Caco-2 (cell line): ENCODE data around the gene PIP4K2C. TPM values are rescaled to one million over a fixed set of nuclear protein-coding genes. Genes with fewer than 3 reads are reported as not detected.

Experiments
- BruUV-seq: library from RNA; stranded (reverse); fragments of 400-500 nt; replicated peaks from 2 replicates; lab custom pipeline; 2021; lab: Mats Ljungman, UMichigan
- CTCF ChIA-PET: fragments of 300-600 bp; sonication (Branson Sonifier 250); formaldehyde crosslinking; loops from one replicate; lab custom pipeline; 2022; ENCODE audit warnings: antibody characterized with exemption; lab: Charles Lee
- POLR2A ChIA-PET: fragments of 300-600 bp; sonication (Branson Sonifier 250); formaldehyde crosslinking; loops from one replicate; lab custom pipeline; 2022; ENCODE audit warnings: antibody characterized with exemption; lab: Charles Lee
- DNase-seq, 2 experiments: peaks; one replicate each; pipeline versions ENCODE4 v3.0.0 to v3.0.0-alpha.2; 2020 to 2022
- H3K27me3 ChIP-seq: replicated peaks from 2 replicates; pipeline ENCODE4 v1.6.0; 2011; ENCODE audit warnings: low read length; ENCODE audit not compliant: control insufficient read depth, insufficient read depth
- H3K36me3 ChIP-seq: 2 replicates; pipeline ENCODE4 v1.5.1; 2011; ENCODE audit warnings: low read length; ENCODE audit not compliant: control insufficient read depth, insufficient read depth
- H3K4me1 ChIP-seq: fragments of 250-450 bp; sonication (Bioruptor Pico); 2 replicates; pipeline ENCODE4 v1.5.1; 2020; ENCODE audit warnings: mild to moderate bottlenecking
- H3K4me3 ChIP-seq: 2 replicates; pipeline ENCODE4 v1.5.1; 2011; ENCODE audit warnings: low read depth, mild to moderate bottlenecking, control low read depth, low read length
- H3K9me3 ChIP-seq: fragments of 250-450 bp; sonication (Bioruptor Pico); 2 replicates; pipeline ENCODE4 v1.5.1; 2020; ENCODE audit warnings: mild to moderate bottlenecking, moderate library complexity
- H3K27ac Mint-ChIP-seq: one replicate; pipeline ENCODE4 v1.8.0; 2022; ENCODE audit warnings: mixed read lengths; ENCODE audit not compliant: unreplicated experiment
- H3K27me3 Mint-ChIP-seq: one replicate; pipeline ENCODE4 v1.8.0; 2022; ENCODE audit warnings: mixed read lengths; ENCODE audit not compliant: insufficient read depth, unreplicated experiment
- H3K36me3 Mint-ChIP-seq: one replicate; pipeline ENCODE4 v1.8.0; 2022; ENCODE audit warnings: mild to moderate bottlenecking, mixed read lengths; ENCODE audit not compliant: insufficient read depth, unreplicated experiment
- H3K4me1 Mint-ChIP-seq: one replicate; pipeline ENCODE4 v1.8.0; 2022; ENCODE audit warnings: low read depth, mixed read lengths; ENCODE audit not compliant: unreplicated experiment
- H3K4me3 Mint-ChIP-seq: one replicate; pipeline ENCODE4 v1.8.0; 2022; ENCODE audit warnings: mild to moderate bottlenecking, moderate library complexity, mixed read lengths; ENCODE audit not compliant: unreplicated experiment
- H3K9me3 Mint-ChIP-seq: one replicate; pipeline ENCODE4 v1.8.0; 2022; ENCODE audit warnings: mixed read lengths; ENCODE audit not compliant: unreplicated experiment
- intact Hi-C: fragments of 100-400 bp; cut with micrococcal nuclease; formaldehyde crosslinking; loops from one replicate; pipeline ENCODE4 v1.10.0; 2022; ENCODE audit not compliant: unreplicated experiment
- total RNA-seq: library from RNA; stranded (reverse); gene quantifications from 2 replicates; pipeline ENCODE4 v1.2.3, GENCODE V29; 2022
- TF ChIP-seq, protein P1 (sequence below), 2 experiments: fragments of 200-600 bp in 1 of 2; IDR thresholded peaks; 1 replicate in 1 of 2; 2 replicates in 1 of 2; pipeline versions ENCODE4 v1.5.1 to v1.8.0; 2011 to 2022; ENCODE audit warnings: antibody characterized with exemption in 1 of 2, control low read depth in 1 of 2, inconsistent platforms in 1 of 2, low read depth in 1 of 2, low read length in 1 of 2, mild to moderate bottlenecking in 1 of 2, moderate library complexity in 1 of 2; ENCODE audit not compliant: insufficient read depth in 1 of 2, severe bottlenecking in 1 of 2, unreplicated experiment in 1 of 2

Gene PIP4K2C
- total RNA-seq, 1 experiment from 2014 or later, result 48.0 TPM

DNA sequence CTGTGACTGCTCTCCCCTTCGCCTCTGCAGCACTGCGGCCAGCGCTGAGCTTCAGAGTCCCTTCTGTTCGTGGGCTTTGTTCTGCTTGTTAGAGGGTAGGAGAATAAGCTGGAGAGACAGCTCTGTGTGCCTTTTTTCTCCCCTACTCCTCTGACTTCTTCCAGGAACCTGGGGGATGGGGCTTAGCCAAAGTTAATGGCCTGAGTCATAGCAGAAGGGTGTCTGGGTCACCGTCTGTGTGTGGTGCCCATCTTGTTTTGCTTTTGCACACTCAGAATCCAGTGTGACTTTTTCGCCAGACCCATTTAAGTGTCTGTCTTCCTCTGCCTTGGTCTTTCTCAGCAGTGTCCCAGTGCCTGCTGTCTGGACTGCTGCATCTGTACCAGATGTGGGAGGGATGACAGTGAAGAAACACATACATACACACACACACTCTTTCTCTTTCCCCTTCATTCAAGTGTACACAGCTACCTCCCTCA lies 38.1 kb upstream of the PIP4K2C start:
- Histone ChIP-seq H3K9me3 (no peaks in the 10 kb centered on the region), H3K4me1 (no peaks in the 10 kb centered on the region), H3K36me3 (no peaks in the 10 kb centered on the region), H3K27me3 (peaks cover 3% of the 10 kb centered on the region), H3K4me3 (no peak overlapping the region)
- Mint-ChIP-seq H3K4me3 (no peak overlapping the region), H3K27ac (no peak overlapping the region), H3K9me3 (no peaks in the 10 kb centered on the region), H3K27me3 (peaks cover 27% of the 10 kb centered on the region), H3K4me1 (no peaks in the 10 kb centered on the region), H3K36me3 (peaks cover 6% of the 10 kb centered on the region)
- CTCF ChIA-PET, result no interaction called here
- POLR2A ChIA-PET, result no interaction called here
- intact Hi-C loops, result no loop called here
- TF ChIP-seq, protein P1, sequence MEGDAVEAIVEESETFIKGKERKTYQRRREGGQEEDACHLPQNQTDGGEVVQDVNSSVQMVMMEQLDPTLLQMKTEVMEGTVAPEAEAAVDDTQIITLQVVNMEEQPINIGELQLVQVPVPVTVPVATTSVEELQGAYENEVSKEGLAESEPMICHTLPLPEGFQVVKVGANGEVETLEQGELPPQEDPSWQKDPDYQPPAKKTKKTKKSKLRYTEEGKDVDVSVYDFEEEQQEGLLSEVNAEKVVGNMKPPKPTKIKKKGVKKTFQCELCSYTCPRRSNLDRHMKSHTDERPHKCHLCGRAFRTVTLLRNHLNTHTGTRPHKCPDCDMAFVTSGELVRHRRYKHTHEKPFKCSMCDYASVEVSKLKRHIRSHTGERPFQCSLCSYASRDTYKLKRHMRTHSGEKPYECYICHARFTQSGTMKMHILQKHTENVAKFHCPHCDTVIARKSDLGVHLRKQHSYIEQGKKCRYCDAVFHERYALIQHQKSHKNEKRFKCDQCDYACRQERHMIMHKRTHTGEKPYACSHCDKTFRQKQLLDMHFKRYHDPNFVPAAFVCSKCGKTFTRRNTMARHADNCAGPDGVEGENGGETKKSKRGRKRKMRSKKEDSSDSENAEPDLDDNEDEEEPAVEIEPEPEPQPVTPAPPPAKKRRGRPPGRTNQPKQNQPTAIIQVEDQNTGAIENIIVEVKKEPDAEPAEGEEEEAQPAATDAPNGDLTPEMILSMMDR (IDR thresholded peaks at IDR 0.05; ENCODE audit: insufficient read depth in 1 of 2, low read depth in 1 of 2, low read length in 1 of 2, severe bottlenecking in 1 of 2, unreplicated experiment in 1 of 2), result no peak
- BruUV-seq, result no TSS peak
- no peak for DNase-seq

DNA sequence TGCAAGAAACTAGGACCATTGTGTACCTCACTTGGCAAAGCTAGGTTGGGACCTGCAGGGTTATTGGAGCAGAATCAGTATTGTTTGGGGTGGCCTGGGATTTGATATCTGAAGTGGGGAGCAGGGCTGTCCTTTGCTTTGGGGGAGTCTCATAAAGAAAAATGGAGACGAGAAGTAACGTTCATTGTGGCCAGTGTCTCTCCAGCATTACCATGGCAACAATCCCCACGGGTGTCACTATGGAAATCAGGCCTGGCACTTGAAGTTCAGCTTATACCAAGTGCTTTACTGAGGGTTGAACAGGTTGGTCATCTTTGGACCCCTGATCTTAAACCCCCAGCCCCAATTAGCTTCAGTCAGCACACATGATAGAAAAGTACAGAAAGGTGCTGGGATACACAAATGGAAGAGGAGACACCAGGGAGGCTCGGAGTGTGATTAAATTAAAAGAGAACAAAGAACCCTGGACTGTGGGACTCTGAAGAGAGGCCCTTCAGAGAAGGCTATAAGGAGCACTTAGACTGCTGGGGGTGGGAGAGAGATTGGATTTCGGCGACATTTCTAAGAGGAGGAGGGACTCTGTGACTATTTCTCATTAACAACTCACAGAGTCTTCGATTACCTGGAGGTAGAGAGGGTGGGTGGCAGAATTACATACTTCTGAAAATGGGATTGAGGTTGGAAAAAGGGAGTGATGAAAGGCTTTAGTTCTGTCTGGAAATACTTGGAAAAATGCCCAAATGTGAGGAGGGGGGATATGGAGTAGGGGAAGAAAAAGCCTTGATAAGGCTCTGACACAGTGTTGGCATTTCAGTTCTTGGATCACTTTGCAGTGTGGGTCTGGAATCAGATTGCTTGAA lies 37.4 kb upstream of the PIP4K2C start:
- H3K9me3 ChIP-seq, result no peaks in the 10 kb centered on the region
- no peaks in the 10 kb centered on the region for H3K9me3 Mint-ChIP-seq
- TF ChIP-seq, protein P1 (IDR thresholded peaks at IDR 0.05; ENCODE audit: insufficient read depth in 1 of 2, low read depth in 1 of 2, low read length in 1 of 2, severe bottlenecking in 1 of 2, unreplicated experiment in 1 of 2), result no peak
- BruUV-seq, result no TSS peak
- no peak overlapping the region for H3K27ac Mint-ChIP-seq
- ChIA-PET POLR2A (no interaction called here), CTCF (no interaction called here)
- H3K4me1 Mint-ChIP-seq, result no peaks in the 10 kb centered on the region
- H3K4me1 ChIP-seq, result no peaks in the 10 kb centered on the region
- no peaks in the 10 kb centered on the region for H3K36me3 ChIP-seq
- H3K27me3 Mint-ChIP-seq, result peaks cover 26% of the 10 kb centered on the region
- no peak overlapping the region for H3K4me3 Mint-ChIP-seq
- peaks cover 1% of the 10 kb centered on the region; the same call in 1 of the 2 replicates for H3K27me3 ChIP-seq
- intact Hi-C loops, result no loop called here
- no peak overlapping the region for H3K4me3 ChIP-seq
- no peak for DNase-seq
- H3K36me3 Mint-ChIP-seq, result peaks cover 5% of the 10 kb centered on the region

DNA sequence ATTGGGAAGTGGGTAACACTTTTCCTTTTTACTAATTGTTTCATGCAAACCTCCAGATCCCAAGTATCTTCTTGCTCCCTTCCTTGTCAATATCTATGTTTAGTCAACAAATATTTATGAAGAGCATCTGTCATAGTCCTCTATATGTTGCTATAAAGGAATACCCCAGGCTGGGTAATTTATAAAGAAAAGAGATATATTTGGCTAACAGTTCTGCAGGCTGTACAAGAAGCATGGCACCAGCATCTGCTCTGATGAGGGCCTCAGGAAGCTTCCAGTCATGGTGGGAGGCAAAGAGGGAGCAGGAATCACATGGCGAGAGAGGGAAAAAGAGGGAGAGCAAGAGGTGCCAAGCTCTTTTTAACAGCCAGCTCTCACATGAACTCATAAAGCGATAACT lies 36.5 kb upstream of the PIP4K2C start:
- H3K4me1 Mint-ChIP-seq, result no peaks in the 10 kb centered on the region
- H3K36me3 Mint-ChIP-seq, result no peaks in the 10 kb centered on the region
- TF ChIP-seq, protein P1 (IDR thresholded peaks at IDR 0.05; ENCODE audit: insufficient read depth in 1 of 2, low read depth in 1 of 2, low read length in 1 of 2, severe bottlenecking in 1 of 2, unreplicated experiment in 1 of 2), result no peak
- Histone ChIP-seq H3K4me3 (no peak overlapping the region), H3K36me3 (no peaks in the 10 kb centered on the region), H3K9me3 (no peaks in the 10 kb centered on the region), H3K27me3 (no peaks in the 10 kb centered on the region), H3K4me1 (no peaks in the 10 kb centered on the region)
- H3K27me3 Mint-ChIP-seq, result peaks cover 17% of the 10 kb centered on the region
- CTCF ChIA-PET, result no interaction called here
- no peak overlapping the region for H3K27ac Mint-ChIP-seq
- H3K4me3 Mint-ChIP-seq, result no peak overlapping the region
- intact Hi-C loops, result no loop called here
- no TSS peak for BruUV-seq
- POLR2A ChIA-PET, result no interaction called here
- no peaks in the 10 kb centered on the region for H3K9me3 Mint-ChIP-seq
- no peak for DNase-seq
